AG10803 (cell line): ENCODE results near the gene MKKS.

Experiments used
- DNase-seq: peaks from one replicate; pipeline ENCODE4 v3.0.0; 2010; ENCODE audit warnings: low read depth
- H3K4me3 ChIP-seq: 2 replicates; pipeline ENCODE4 v1.5.1; 2011; ENCODE audit warnings: mild to moderate bottlenecking, low read length, control low read depth
- CTCF ChIP-seq: conservative IDR thresholded peaks from 2 replicates; pipeline ENCODE4 v1.5.1; 2011; ENCODE audit warnings: mild to moderate bottlenecking, low read length, control low read depth, inconsistent platforms

MKKS gene

GRCh38 chr20:10466855-10467254 lies 32.8 kb upstream of the MKKS start:
- no peak overlapping the region for H3K4me3 ChIP-seq
- no peak for DNase-seq
- TF ChIP-seq CTCF, result no peak

- H3K4me3 ChIP-seq, result no peak overlapping the region
- peak; percentile 37 for DNase-seq
- no peak for TF ChIP-seq CTCF
These were observed 32.3 kb upstream of the MKKS start for GRCh38 chr20:10466325-10466724.

- no peak for DNase-seq
- no peak for TF ChIP-seq CTCF
- H3K4me3 ChIP-seq, result no peak overlapping the region
These were observed 31.1 kb upstream of the MKKS start for GRCh38 chr20:10465135-10465534.

GRCh38 chr20:10463622-10464021 lies 29.6 kb upstream of the MKKS start:
- TF ChIP-seq CTCF, result no peak
- DNase-seq, result no peak
- no peak overlapping the region for H3K4me3 ChIP-seq

GRCh38 chr20:10462516-10462915 lies 28.5 kb upstream of the MKKS start:
- no peak for DNase-seq
- no peak overlapping the region for H3K4me3 ChIP-seq
- no peak for TF ChIP-seq CTCF

GRCh38 chr20:10461495-10461894 lies 27.5 kb upstream of the MKKS start:
- no peak overlapping the region for H3K4me3 ChIP-seq
- DNase-seq, result no peak
- no peak for TF ChIP-seq CTCF

- no peak overlapping the region for H3K4me3 ChIP-seq
- no peak for TF ChIP-seq CTCF
- DNase-seq, result no peak
These were observed 20.2 kb upstream of the MKKS start for GRCh38 chr20:10454151-10454750.
